ENCODE measurements around the gene UNC5A.

- TF ChIP-seq CTCF (IDR thresholded peaks at IDR 0.05; ENCODE audit: borderline replicate concordance, extremely low read depth, low read length, poor library complexity, severe bottlenecking) = no peak
- TF ChIP-seq EZH2 (IDR thresholded peaks at IDR 0.05; ENCODE audit: borderline replicate concordance, low read depth, low read length, severe bottlenecking) = no peak
Observed at GRCh38 chr5:176854164-176854563, 43.8 kb downstream of the UNC5A start.
